Adrenal gland (tissue), 12 donors: ENCODE measurements around the gene ABLIM2. TPM values are rescaled to one million over a fixed set of nuclear protein-coding genes. Genes with fewer than 3 reads are reported as not detected.
A peak's percentile ranks its signal among the peaks of the same experiment; 100 is the strongest.

Experiments used
- DNase-seq, 7 donors: peaks; one replicate each; pipeline ENCODE4 v3.0.0-alpha.2; 2019 to 2020
- H3K27ac ChIP-seq, 5 donors: fragments of 200-600 bp; sonication (generic) in 4 of 5; 1 replicate in 3 of 5; 2 replicates in 2 of 5; pipeline versions ENCODE4 v1.5.1 to v1.8.0; 2016 to 2020; ENCODE audit warnings: mild to moderate bottlenecking in 1 of 5
- H3K27me3 ChIP-seq: fragments of 200-600 bp; 2 replicates; pipeline ENCODE4 v1.8.0; 2021
- H3K36me3 ChIP-seq, 2 donors: fragments of 200-600 bp; replicated peaks in 1 of 2; 1 replicate in 1 of 2; 2 replicates in 1 of 2; pipeline versions ENCODE4 v1.5.1 to v1.8.0; 2018 to 2022
- H3K4me1 ChIP-seq, 2 donors: fragments of 200-600 bp; replicated peaks in 1 of 2; 1 replicate in 1 of 2; 2 replicates in 1 of 2; pipeline versions ENCODE4 v1.5.1 to v1.8.0; 2018 to 2021
- H3K4me3 ChIP-seq, 4 donors: fragments of 200-600 bp; sonication (generic) in 3 of 4; one replicate each; pipeline ENCODE4 v1.5.1; 2016 to 2018
- H3K9me3 ChIP-seq, 3 donors: fragments of 200-600 bp; sonication (generic) in 1 of 3; replicated peaks in 1 of 3; 1 replicate in 2 of 3; 2 replicates in 1 of 3; pipeline versions ENCODE4 v1.5.1 to v1.8.0; 2016 to 2021
- POLR2A ChIP-seq, 2 donors: fragments of 450-650 bp; IDR thresholded peaks; one replicate each; pipeline ENCODE4 v1.6.1; 2017; ENCODE audit warnings: antibody characterized with exemption in 2 of 2, mild to moderate bottlenecking in 2 of 2, moderate library complexity in 1 of 2
- WGBS, 4 donors: extraction: QIAGEN DNeasy Blood & Tissue Kit in 2 of 4; methylation state at CpG; one replicate each; pipeline versions ENCODE4 v1.1.5 to v1.1.7; 2013 to 2017; 5-methylcytosine and 5-hydroxymethylcytosine counted together
- intact Hi-C, 2 donors: fragments of 100-400 bp; cut with DNase I; formaldehyde crosslinking; loops; one replicate each; pipeline versions ENCODE4 v1.14.1 to v1.15.0; 2022 to 2023
- polyA plus RNA-seq, 3 donors: library from polyadenylated mRNA; stranded (reverse); fragments of 200-250 nt in 2 of 3; fragments of 350-450 nt in 1 of 3; fragmentation: Illumina TruSeq in 1 of 3; extraction: RNeasy Lipid Tissue Mini Kit (QIAGEN cat#74804) in 1 of 3; gene quantifications; one replicate each; pipeline ENCODE4 v1.2.3, GENCODE V29; 2013 to 2014
- total RNA-seq, 9 donors: library from RNA; depleted of rRNA in 4 of 9; stranded (reverse); fragments of >200 nt in 4 of 9; fragments of 120-200 nt in 1 of 9; fragmentation: NEBNext Ultra II Directional in 1 of 9; extraction: Animal tissue kit (Norgen Biotek cat#: 25700) in 1 of 9; gene quantifications; one replicate each; pipeline versions ENCODE4 v1.1.0 to v1.2.4, GENCODE V29; 2013 to 2023
- TF ChIP-seq, protein P1 (sequence below), 6 experiments: fragments of 450-650 bp in 4 of 6; fragments of 200-600 bp in 2 of 6; sonication (generic) in 1 of 6; IDR thresholded peaks; 1 replicate in 5 of 6; 2 replicates in 1 of 6; pipeline versions ENCODE4 v1.5.1 to v1.8.0; 2016 to 2021; ENCODE audit warnings: antibody characterized with exemption in 6 of 6, mild to moderate bottlenecking in 2 of 6, moderate library complexity in 1 of 6
- donor health status: healthy with polysubstance abuse.
- donor health status: Bipolar disorder and iron deficiency.
- donor health status: DM: yes; HTN: yes; CAD: no.
- donor health status: DM: no; HTN: no; CAD: no.
- donor health status: DM: no; HTN: no; CAD: no.
- donor health status: DM: yes; HTN: yes; CAD: no.

ABLIM2 gene
- total and polyA plus RNA-seq, 12 donors = 5.8 to 31.2 (median 14.6) TPM

DNA sequence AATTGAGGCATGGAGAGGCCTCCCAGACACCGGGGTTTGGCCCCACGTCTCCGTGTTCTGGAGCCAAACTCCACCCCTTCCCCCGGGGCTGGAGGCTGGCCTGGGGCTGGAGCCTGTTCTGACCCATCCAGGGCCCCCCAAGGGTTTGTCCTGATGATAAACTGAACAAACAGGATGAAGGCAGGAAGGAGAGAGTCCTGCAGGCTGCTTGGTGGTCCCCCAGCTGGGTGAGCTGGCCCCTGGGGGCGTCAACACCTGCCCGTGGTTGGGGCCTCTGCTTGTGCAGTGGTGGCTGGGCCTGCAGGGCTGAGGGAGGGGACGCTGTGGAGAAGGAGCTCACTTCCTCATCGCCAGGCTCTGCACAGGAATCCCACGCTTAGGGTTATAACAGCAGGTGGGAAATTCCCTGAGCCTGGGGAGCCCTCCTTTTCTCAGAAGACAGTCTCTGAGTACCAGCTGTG lies 42.7 kb upstream of the ABLIM2 start:
- TF ChIP-seq, protein P1, sequence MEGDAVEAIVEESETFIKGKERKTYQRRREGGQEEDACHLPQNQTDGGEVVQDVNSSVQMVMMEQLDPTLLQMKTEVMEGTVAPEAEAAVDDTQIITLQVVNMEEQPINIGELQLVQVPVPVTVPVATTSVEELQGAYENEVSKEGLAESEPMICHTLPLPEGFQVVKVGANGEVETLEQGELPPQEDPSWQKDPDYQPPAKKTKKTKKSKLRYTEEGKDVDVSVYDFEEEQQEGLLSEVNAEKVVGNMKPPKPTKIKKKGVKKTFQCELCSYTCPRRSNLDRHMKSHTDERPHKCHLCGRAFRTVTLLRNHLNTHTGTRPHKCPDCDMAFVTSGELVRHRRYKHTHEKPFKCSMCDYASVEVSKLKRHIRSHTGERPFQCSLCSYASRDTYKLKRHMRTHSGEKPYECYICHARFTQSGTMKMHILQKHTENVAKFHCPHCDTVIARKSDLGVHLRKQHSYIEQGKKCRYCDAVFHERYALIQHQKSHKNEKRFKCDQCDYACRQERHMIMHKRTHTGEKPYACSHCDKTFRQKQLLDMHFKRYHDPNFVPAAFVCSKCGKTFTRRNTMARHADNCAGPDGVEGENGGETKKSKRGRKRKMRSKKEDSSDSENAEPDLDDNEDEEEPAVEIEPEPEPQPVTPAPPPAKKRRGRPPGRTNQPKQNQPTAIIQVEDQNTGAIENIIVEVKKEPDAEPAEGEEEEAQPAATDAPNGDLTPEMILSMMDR (IDR thresholded peaks at IDR 0.05) = no peak
- TF ChIP-seq POLR2A (IDR thresholded peaks at IDR 0.05) = no peak
- 61 to 83% (median 66%) methylated on average over 4 to 9 of the region's 9 CpGs for WGBS, 4 donors
- no peaks in the 10 kb centered on the region for H3K36me3 ChIP-seq
- peak overlapping the region in 2 of 5 donors; percentile 87 to 96 for H3K27ac ChIP-seq
- no peaks in the 10 kb centered on the region for H3K9me3 ChIP-seq
- peak overlapping the region in 1 of 4 donors; percentile 49 for H3K4me3 ChIP-seq
- intact Hi-C loops = no loop called here
- DNase-seq = no peak
- peaks cover 0 to 27% of the 10 kb centered on the region in 2 donors for H3K4me1 ChIP-seq
- H3K27me3 ChIP-seq = no peaks in the 10 kb centered on the region

DNA sequence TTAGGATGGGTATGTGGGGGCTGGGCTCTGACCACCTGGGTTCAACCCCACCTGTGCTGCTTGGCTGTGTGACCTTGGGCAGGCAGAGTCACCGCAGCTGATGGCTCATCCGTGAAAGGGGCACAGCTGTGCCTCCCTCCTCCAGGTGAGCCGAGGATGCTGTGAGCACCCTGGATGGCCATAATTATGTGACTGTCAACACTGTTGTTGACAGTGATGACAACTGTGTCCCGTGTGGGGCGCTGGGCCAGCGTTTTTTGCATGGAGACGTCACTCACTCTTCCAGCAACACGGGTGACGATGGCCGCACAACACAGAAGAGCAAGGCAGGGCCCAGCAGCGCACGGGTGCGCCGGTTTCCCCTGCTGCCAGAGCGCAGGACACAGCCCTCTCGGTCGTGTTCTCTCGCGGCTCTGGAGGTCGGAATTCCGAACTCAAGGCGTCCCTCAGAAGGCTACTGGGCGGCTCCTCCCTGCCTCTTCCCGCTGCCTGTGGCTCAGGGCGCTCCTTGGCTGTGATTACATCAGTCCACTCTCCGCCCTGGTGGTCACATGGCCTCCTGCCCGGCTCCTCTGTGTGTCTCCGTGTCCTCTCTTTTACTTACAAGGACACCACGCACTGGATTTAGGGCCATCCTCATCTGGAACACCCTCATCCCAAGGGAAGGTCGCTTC lies 41.8 kb upstream of the ABLIM2 start:
- H3K27ac ChIP-seq = peak overlapping the region; percentile 47 to 96 (median 72)
- peak in 1 of 2 donors; percentile 18 for TF ChIP-seq POLR2A (IDR thresholded peaks at IDR 0.05)
- TF ChIP-seq, protein P1 (IDR thresholded peaks at IDR 0.05) = no peak
- H3K9me3 ChIP-seq = no peaks in the 10 kb centered on the region
- H3K4me3 ChIP-seq = peak overlapping the region in 2 of 4 donors; percentile 7 to 49
- peak in 5 of 7 donors; percentile 59 to 76 (median 66) for DNase-seq
- H3K36me3 ChIP-seq = no peaks in the 10 kb centered on the region
- H3K27me3 ChIP-seq = no peaks in the 10 kb centered on the region
- peaks cover 0 to 32% of the 10 kb centered on the region in 2 donors for H3K4me1 ChIP-seq
- WGBS, 4 donors = 49 to 60% (median 53%) methylated on average over 5 to 30 of the region's 30 CpGs
- intact Hi-C loops = no loop called here

DNA sequence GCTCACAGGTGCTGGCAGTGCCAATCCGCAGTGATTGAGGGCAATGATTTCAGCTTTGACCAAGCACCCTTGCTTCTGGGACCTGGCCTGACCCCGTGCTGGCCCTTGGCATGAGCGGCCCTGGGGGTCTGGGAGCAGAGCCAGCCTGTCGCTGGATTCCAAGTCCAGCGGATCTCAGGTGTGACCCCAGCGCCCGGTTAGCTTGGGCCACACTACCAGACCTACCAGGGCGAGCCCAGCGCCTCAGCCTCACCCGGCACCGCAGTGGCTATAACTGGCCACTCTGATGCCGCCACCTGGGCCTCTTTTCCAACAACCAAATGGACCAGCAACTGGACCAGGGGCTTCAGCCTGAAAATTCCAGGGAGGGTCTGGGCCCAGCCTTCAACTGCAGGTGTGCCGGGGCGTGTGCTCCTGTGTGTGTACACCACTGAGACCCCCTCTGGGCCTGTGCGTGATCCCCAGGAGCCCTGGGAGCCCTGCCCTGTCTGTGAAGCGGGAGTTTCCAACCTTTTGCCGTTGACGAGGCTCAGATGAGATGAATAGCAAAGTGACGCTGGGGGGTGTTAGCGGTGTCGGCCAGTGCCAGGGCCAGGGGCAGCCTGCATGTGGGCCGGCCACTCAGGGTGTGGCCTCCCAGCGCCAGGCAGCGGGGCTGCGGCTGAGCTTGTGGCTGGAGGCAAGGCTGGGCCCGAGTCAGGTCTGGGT lies 41.1 kb upstream of the ABLIM2 start:
- no peaks in the 10 kb centered on the region for H3K36me3 ChIP-seq
- peak overlapping the region; percentile 47 to 96 (median 72) for H3K27ac ChIP-seq
- no peaks in the 10 kb centered on the region for H3K27me3 ChIP-seq
- intact Hi-C loops = no loop called here
- TF ChIP-seq, protein P1 (IDR thresholded peaks at IDR 0.05) = no peak
- TF ChIP-seq POLR2A (IDR thresholded peaks at IDR 0.05) = no peak
- no peaks in the 10 kb centered on the region for H3K9me3 ChIP-seq
- peaks cover 0 to 33% of the 10 kb centered on the region in 2 donors for H3K4me1 ChIP-seq
- 56 to 67% (median 62%) methylated on average over 8 to 26 of the region's 26 CpGs for whole genome bisulfite sequencing, 4 donors
- H3K4me3 ChIP-seq = peak overlapping the region in 2 of 4 donors; percentile 7 to 49
- no peak for DNase-seq

DNA sequence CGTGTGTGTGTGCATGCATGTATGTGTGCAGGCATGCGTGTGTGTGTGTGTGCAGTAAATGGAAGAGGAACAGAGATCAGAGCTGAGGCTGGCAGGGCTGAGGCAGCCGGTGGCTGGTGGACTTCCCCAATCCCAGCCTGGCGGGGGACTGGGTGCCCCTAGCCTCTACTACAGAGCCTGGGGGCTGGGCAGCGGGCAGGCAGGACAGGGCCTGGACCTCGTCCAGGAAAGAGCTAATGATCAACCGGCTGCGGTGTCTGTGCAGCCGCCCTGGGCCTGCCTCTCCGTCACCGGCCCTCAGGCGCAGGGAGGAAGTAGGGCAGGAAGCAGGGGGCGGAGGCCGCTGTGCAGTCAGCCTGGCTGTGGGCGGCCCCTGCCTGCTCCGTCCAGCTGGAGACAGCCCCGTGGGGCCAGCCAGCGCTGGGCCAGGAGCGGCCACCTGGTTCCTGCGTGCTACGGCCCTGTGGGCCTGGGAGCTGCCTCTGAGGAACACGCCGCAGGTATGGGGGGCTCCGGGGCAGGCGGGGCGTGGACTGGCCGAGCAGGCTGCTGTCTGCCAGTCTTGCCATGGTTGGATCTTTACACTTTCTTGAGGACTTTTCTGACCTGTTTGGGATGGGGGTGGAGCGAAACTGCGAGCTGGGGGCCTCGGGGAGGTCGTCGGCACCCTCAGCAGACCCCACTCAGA lies 40.4 kb upstream of the ABLIM2 start, which contains the start of gene SH3TC1:
Gene SH3TC1, plus strand, starts transcription at position 385 of the 688 bp plus-strand sequence. CDS start 5,905 bp downstream, outside the sequence.
- Histone ChIP-seq H3K27me3 (no peaks in the 10 kb centered on the region), H3K27ac (peak within 1 kb of the TSS; percentile 47 to 96 (median 72)), H3K9me3 (no peaks in the 10 kb centered on the region), H3K4me3 (peak within 1 kb of the TSS in 2 of 4 donors; percentile 7 to 49), H3K4me1 (peaks cover 0 to 33% of the 10 kb centered on the region in 2 donors), H3K36me3 (no peaks in the 10 kb centered on the region)
- peak; percentile 68 to 79 for TF ChIP-seq POLR2A (IDR thresholded peaks at IDR 0.05)
- TF ChIP-seq, protein P1 (IDR thresholded peaks at IDR 0.05) = no peak
- WGBS, 4 donors = 9 to 21% (median 14%) methylated on average over 7 to 32 of the region's 32 CpGs
- intact Hi-C loops = no loop called here
- peak; percentile 79 to 94 (median 89) for DNase-seq
